OCI-LY1 (cell line): ENCODE measurements around the gene PHETA2.

Experiments used
- EZH2 ChIP-seq: fragments of 200-600 bp; sonication (generic), shearing (Covaris generic); IDR thresholded peaks from 2 replicates; pipeline ENCODE4 v1.8.0; 2017; ENCODE audit warnings: borderline replicate concordance, mixed run types, mild to moderate bottlenecking, antibody characterized with exemption, low read length, moderate library complexity, mixed read lengths
- TF ChIP-seq, protein P1 (sequence below): fragments of 200-600 bp; sonication (generic), shearing (Covaris generic); IDR thresholded peaks from 2 replicates; pipeline ENCODE4 v1.5.1; 2017; ENCODE audit warnings: mild to moderate bottlenecking, antibody characterized with exemption, low read length, moderate library complexity, mixed read lengths

- TF ChIP-seq, protein P1, sequence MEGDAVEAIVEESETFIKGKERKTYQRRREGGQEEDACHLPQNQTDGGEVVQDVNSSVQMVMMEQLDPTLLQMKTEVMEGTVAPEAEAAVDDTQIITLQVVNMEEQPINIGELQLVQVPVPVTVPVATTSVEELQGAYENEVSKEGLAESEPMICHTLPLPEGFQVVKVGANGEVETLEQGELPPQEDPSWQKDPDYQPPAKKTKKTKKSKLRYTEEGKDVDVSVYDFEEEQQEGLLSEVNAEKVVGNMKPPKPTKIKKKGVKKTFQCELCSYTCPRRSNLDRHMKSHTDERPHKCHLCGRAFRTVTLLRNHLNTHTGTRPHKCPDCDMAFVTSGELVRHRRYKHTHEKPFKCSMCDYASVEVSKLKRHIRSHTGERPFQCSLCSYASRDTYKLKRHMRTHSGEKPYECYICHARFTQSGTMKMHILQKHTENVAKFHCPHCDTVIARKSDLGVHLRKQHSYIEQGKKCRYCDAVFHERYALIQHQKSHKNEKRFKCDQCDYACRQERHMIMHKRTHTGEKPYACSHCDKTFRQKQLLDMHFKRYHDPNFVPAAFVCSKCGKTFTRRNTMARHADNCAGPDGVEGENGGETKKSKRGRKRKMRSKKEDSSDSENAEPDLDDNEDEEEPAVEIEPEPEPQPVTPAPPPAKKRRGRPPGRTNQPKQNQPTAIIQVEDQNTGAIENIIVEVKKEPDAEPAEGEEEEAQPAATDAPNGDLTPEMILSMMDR, result no peak
- TF ChIP-seq EZH2, result no peak
These were observed 7.1 kb upstream of the PHETA2 start for GRCh38 chr22:42066937-42067336.
